H9 (cell line): ENCODE results near the gene ZNF57. TPM values are rescaled to one million over a fixed set of nuclear protein-coding genes. Genes with fewer than 3 reads are reported as not detected.

Experiments
- DNase-seq: peaks from one replicate; pipeline ENCODE4 v3.0.0-alpha.2; 2017
- H2AFZ ChIP-seq: one replicate; pipeline ENCODE4 v1.6.1; 2013; ENCODE audit warnings: mild to moderate bottlenecking, low read length, control low read depth, moderate library complexity
- H2AK5ac ChIP-seq: 2 replicates; pipeline ENCODE4 v1.6.1; 2013; ENCODE audit warnings: low read length, control low read depth, mixed read lengths; ENCODE audit not compliant: insufficient read length
- H2BK120ac ChIP-seq: one replicate; pipeline ENCODE4 v1.6.1; 2013; ENCODE audit warnings: low read depth, mild to moderate bottlenecking, low read length, control low read depth, inconsistent platforms; ENCODE audit not compliant: poor library complexity, severe bottlenecking
- H2BK12ac ChIP-seq: 2 replicates; pipeline ENCODE4 v1.6.1; 2013; ENCODE audit warnings: low read length, control low read depth, mixed read lengths, low read depth; ENCODE audit not compliant: insufficient read length
- H2BK15ac ChIP-seq: 2 replicates; pipeline ENCODE4 v1.6.1; 2013; ENCODE audit warnings: low read depth, low read length, control low read depth
- H2BK20ac ChIP-seq: one replicate; pipeline ENCODE4 v1.6.1; 2013; ENCODE audit warnings: low read depth, mild to moderate bottlenecking, low read length, control low read depth, inconsistent platforms; ENCODE audit not compliant: poor library complexity, severe bottlenecking
- H2BK5ac ChIP-seq: 2 replicates; pipeline ENCODE4 v1.6.1; 2013; ENCODE audit warnings: low read length, control low read depth, mixed read lengths; ENCODE audit not compliant: insufficient read length
- H3K14ac ChIP-seq: 2 replicates; pipeline ENCODE4 v1.6.1; 2013; ENCODE audit warnings: low read length, control low read depth; ENCODE audit not compliant: insufficient read depth
- H3K18ac ChIP-seq: 2 replicates; pipeline ENCODE4 v1.6.1; 2013; ENCODE audit warnings: low read depth, mild to moderate bottlenecking, mixed read lengths, low read length, control low read depth; ENCODE audit not compliant: insufficient read length
- H3K23ac ChIP-seq: 2 replicates; pipeline ENCODE4 v1.6.1; 2013; ENCODE audit warnings: low read length, control low read depth, mixed read lengths, low read depth; ENCODE audit not compliant: insufficient read length
- H3K23me2 ChIP-seq: 2 replicates; pipeline ENCODE4 v1.6.1; 2013; ENCODE audit warnings: low read depth, mild to moderate bottlenecking, mixed read lengths, low read length, control low read depth; ENCODE audit not compliant: insufficient read length, poor library complexity, severe bottlenecking
- H3K27ac ChIP-seq: 2 replicates; pipeline ENCODE4 v1.5.1; 2013; ENCODE audit warnings: low read length, control low read depth, mixed read lengths, low read depth; ENCODE audit not compliant: insufficient read length
- H3K27me3 ChIP-seq: 2 replicates; pipeline ENCODE4 v1.6.1; 2013; ENCODE audit warnings: low read length, control low read depth, inconsistent platforms; ENCODE audit not compliant: insufficient read depth
- H3K4ac ChIP-seq: 2 replicates; pipeline ENCODE4 v1.6.1; 2013; ENCODE audit warnings: low read depth, mild to moderate bottlenecking, control low read depth, inconsistent platforms, low read length, moderate library complexity
- H3K4me1 ChIP-seq: 2 replicates; pipeline ENCODE4 v1.6.1; 2013; ENCODE audit warnings: low read length, control low read depth, inconsistent platforms; ENCODE audit not compliant: insufficient read depth
- H3K4me2 ChIP-seq: 2 replicates; pipeline ENCODE4 v1.6.1; 2013; ENCODE audit warnings: low read length, control low read depth, mixed read lengths; ENCODE audit not compliant: insufficient read length, insufficient read depth
- H3K56ac ChIP-seq: 2 replicates; pipeline ENCODE4 v1.6.1; 2013; ENCODE audit warnings: low read depth, mild to moderate bottlenecking, mixed read lengths, low read length, control low read depth; ENCODE audit not compliant: insufficient read length
- H3K79me1 ChIP-seq: 2 replicates; pipeline ENCODE4 v1.6.1; 2013; ENCODE audit warnings: low read depth, mild to moderate bottlenecking, moderate library complexity, low read length, control low read depth, inconsistent platforms; ENCODE audit not compliant: insufficient read depth, poor library complexity, severe bottlenecking
- H3K79me2 ChIP-seq: 2 replicates; pipeline ENCODE4 v1.6.1; 2013; ENCODE audit warnings: low read length, control low read depth, inconsistent platforms; ENCODE audit not compliant: insufficient read depth
- H3K9ac ChIP-seq: 2 replicates; pipeline ENCODE4 v1.6.1; 2013; ENCODE audit warnings: low read length, control low read depth, mixed read lengths; ENCODE audit not compliant: insufficient read length; ENCODE audit errors: extremely low read depth
- H3K9me3 ChIP-seq: one replicate; pipeline ENCODE4 v1.6.1; 2013; ENCODE audit warnings: low read depth, low read length, inconsistent platforms; ENCODE audit not compliant: control insufficient read depth
- H3T11ph ChIP-seq: one replicate; pipeline ENCODE4 v1.6.1; 2013; ENCODE audit warnings: mild to moderate bottlenecking, low read length, control low read depth, inconsistent platforms
- H4K20me1 ChIP-seq: one replicate; pipeline ENCODE4 v1.6.1; 2013; ENCODE audit not compliant: control insufficient read depth, insufficient read length, insufficient read depth
- H4K5ac ChIP-seq: 2 replicates; pipeline ENCODE4 v1.6.1; 2013; ENCODE audit warnings: low read depth, mild to moderate bottlenecking, mixed read lengths, low read length, control low read depth; ENCODE audit not compliant: insufficient read length
- H4K8ac ChIP-seq: replicated peaks from 2 replicates; pipeline ENCODE4 v1.6.1; 2013; ENCODE audit warnings: low read length, control low read depth, mixed read lengths, low read depth; ENCODE audit not compliant: insufficient read length
- H4K91ac ChIP-seq: 2 replicates; pipeline ENCODE4 v1.6.1; 2013; ENCODE audit warnings: low read depth, mild to moderate bottlenecking, moderate library complexity, mixed read lengths, low read length, control low read depth; ENCODE audit not compliant: insufficient read length
- H3K27ac Mint-ChIP-seq, 3 experiments: 2 replicates in 2 of 3; 3 replicates in 1 of 3; pipeline ENCODE4 v1.8.0; 2020 to 2021; ENCODE audit warnings: mixed read lengths in 3 of 3, mild to moderate bottlenecking in 1 of 3, moderate library complexity in 1 of 3
- H3K27me3 Mint-ChIP-seq: 2 replicates; pipeline ENCODE4 v1.8.0; 2021; ENCODE audit warnings: low read depth, mild to moderate bottlenecking, moderate library complexity, mixed read lengths
- H3K36me3 Mint-ChIP-seq, 3 experiments: 2 replicates in 2 of 3; 3 replicates in 1 of 3; pipeline ENCODE4 v1.8.0; 2020 to 2021; ENCODE audit warnings: low read depth in 3 of 3, mixed read lengths in 3 of 3; ENCODE audit not compliant: insufficient read depth in 1 of 3
- H3K4me1 Mint-ChIP-seq, 2 experiments: 2 replicates each; pipeline ENCODE4 v1.8.0; 2020; ENCODE audit warnings: mixed read lengths in 2 of 2
- H3K4me3 Mint-ChIP-seq, 2 experiments: 2 replicates in 1 of 2; 3 replicates in 1 of 2; pipeline ENCODE4 v1.8.0; 2020 to 2021; ENCODE audit warnings: mild to moderate bottlenecking in 2 of 2, mixed read lengths in 2 of 2, moderate library complexity in 1 of 2
- H3K9me3 Mint-ChIP-seq, 2 experiments: 2 replicates in 1 of 2; 3 replicates in 1 of 2; pipeline ENCODE4 v1.8.0; 2020; ENCODE audit warnings: mild to moderate bottlenecking in 2 of 2, mixed read lengths in 2 of 2, moderate library complexity in 1 of 2
- WGBS: extraction: QIAGEN DNeasy Blood & Tissue Kit; methylation state at CpG from one replicate; pipeline ENCODE4 v1.1.7; 2013; ENCODE audit warnings: missing lambda C conversion rate, low lambda C conversion rate, mixed read lengths; ENCODE audit not compliant: insufficient read length; ENCODE audit errors: extremely low coverage; 5-methylcytosine and 5-hydroxymethylcytosine counted together
- total RNA-seq: library from RNA; stranded (reverse); gene quantifications from 2 replicates; pipeline ENCODE4 v1.2.1, GENCODE V29; 2021
- TF ChIP-seq, protein P1 (sequence below): fragments of 200-600 bp; sonication (generic); conservative IDR thresholded peaks from 3 replicates; pipeline ENCODE4 v1.8.0; 2021; ENCODE audit warnings: antibody characterized with exemption, mild to moderate bottlenecking

Gene ZNF57
- total RNA-seq, 1 experiment from 2014 or later = 7.8 TPM

DNA sequence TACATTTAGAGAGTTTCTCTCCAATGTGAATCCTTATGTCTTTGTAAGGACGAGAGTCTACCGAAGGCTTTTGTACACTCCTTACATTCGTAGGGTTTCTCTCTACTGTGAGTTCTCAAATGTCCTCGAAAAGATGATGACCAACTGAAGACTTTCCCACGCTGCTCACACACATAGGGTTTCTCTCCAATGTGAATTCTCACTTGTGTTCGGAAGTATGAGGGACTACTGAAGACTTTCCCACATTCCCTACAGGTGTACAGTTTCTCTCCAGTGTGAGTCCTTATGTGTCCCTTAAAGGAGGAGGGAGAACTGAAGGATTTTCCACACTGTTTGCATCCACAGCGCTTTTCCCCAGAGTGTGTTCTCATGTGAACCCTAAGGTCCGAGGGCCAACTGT, 4.0 kb upstream of the ZNF57 start:
- H3T11ph ChIP-seq = no peak overlapping the region
- no peak overlapping the region for H2BK15ac ChIP-seq
- H3K23me2 ChIP-seq = no peaks in the 10 kb centered on the region
- H3K18ac ChIP-seq = no peak overlapping the region
- H3K9me3 ChIP-seq = no peaks in the 10 kb centered on the region
- no peak overlapping the region for H3K9ac ChIP-seq
- no CpG with 5 or more reads among the region's 8 CpGs for WGBS
- H4K91ac ChIP-seq = no peak overlapping the region
- no peak overlapping the region for H2AK5ac ChIP-seq
- H4K20me1 ChIP-seq = no peaks in the 10 kb centered on the region
- H3K9me3 Mint-ChIP-seq = peaks cover 26 to 40% of the 10 kb centered on the region in 2 experiments
- no peak overlapping the region for H4K8ac ChIP-seq
- peaks cover 17% of the 10 kb centered on the region for H3K27me3 Mint-ChIP-seq
- H2BK120ac ChIP-seq = no peak overlapping the region
- H3K4me1 ChIP-seq = no peaks in the 10 kb centered on the region
- H3K4me1 Mint-ChIP-seq = peaks cover 2% of the 10 kb centered on the region in 2 experiments
- H3K56ac ChIP-seq = no peak overlapping the region
- H2BK20ac ChIP-seq = no peak overlapping the region
- H2BK5ac ChIP-seq = no peak overlapping the region
- H3K36me3 Mint-ChIP-seq = peaks cover 0 to 3% (median 2%) of the 10 kb centered on the region in 3 experiments; a peak in 3 of 7 replicates
- TF ChIP-seq, protein P1, sequence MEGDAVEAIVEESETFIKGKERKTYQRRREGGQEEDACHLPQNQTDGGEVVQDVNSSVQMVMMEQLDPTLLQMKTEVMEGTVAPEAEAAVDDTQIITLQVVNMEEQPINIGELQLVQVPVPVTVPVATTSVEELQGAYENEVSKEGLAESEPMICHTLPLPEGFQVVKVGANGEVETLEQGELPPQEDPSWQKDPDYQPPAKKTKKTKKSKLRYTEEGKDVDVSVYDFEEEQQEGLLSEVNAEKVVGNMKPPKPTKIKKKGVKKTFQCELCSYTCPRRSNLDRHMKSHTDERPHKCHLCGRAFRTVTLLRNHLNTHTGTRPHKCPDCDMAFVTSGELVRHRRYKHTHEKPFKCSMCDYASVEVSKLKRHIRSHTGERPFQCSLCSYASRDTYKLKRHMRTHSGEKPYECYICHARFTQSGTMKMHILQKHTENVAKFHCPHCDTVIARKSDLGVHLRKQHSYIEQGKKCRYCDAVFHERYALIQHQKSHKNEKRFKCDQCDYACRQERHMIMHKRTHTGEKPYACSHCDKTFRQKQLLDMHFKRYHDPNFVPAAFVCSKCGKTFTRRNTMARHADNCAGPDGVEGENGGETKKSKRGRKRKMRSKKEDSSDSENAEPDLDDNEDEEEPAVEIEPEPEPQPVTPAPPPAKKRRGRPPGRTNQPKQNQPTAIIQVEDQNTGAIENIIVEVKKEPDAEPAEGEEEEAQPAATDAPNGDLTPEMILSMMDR = no peak
- H3K4ac ChIP-seq = no peak overlapping the region
- no peaks in the 10 kb centered on the region for H3K27me3 ChIP-seq
- H2AFZ ChIP-seq = no peak overlapping the region
- H3K23ac ChIP-seq = no peak overlapping the region
- H3K79me2 ChIP-seq = 0 out of 2 replicates have a peak, but pooled peaks cover under 1% of the 10 kb centered on the region
- no peak for DNase-seq
- no peaks in the 10 kb centered on the region for H3K79me1 ChIP-seq
- H3K14ac ChIP-seq = no peak overlapping the region
- no peak overlapping the region for H3K27ac ChIP-seq
- no peak overlapping the region for H2BK12ac ChIP-seq
- no peak overlapping the region for H3K4me2 ChIP-seq
- no peak overlapping the region for H3K27ac Mint-ChIP-seq
- H3K4me3 Mint-ChIP-seq = no peak overlapping the region
- no peak overlapping the region for H4K5ac ChIP-seq
